ENCODE data around the gene SPINT1.

Gene SPINT1

DNA sequence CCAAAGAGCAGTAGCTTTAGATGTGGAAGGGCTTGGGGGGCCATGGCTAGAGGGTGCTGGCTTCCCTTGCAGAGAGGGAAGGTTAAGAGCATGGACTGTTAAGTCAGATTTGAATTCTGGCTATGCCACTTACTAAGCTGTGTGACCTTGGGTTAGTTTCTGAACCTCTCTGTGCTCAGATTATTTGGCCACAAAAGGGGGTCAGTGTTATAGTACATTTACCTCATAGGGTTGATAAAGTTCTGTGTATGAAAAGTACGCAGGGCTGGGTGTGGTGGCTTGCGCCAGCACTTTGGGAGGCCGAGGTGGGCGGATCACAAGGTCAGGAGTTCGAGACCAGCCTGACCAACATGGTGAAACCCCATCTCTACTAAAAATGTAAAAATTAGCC lies 57.2 kb downstream of the SPINT1 start:
- Histone ChIP-seq H3K4me1 (ENCODE audit: control insufficient read depth, insufficient read depth, low read length, poor library complexity, severe bottlenecking) (peaks cover 4% of the 10 kb centered on the region), H3K9me3 (ENCODE audit: control insufficient read depth, low read length) (no peaks in the 10 kb centered on the region), H3K27ac (ENCODE audit: insufficient read depth, low read length, poor library complexity, severe bottlenecking) (no peak overlapping the region), H3K27me3 (replicated peaks; ENCODE audit: control insufficient read depth, insufficient read depth, low read length, poor library complexity, severe bottlenecking) (no peaks in the 10 kb centered on the region), H3K36me3 (ENCODE audit: control insufficient read depth, insufficient read depth, low read length) (peaks cover 61% of the 10 kb centered on the region), H3K4me3 (ENCODE audit: insufficient read depth, low read depth, low read length, poor library complexity, severe bottlenecking) (no peak overlapping the region)
- DNase-seq: no peak

DNA sequence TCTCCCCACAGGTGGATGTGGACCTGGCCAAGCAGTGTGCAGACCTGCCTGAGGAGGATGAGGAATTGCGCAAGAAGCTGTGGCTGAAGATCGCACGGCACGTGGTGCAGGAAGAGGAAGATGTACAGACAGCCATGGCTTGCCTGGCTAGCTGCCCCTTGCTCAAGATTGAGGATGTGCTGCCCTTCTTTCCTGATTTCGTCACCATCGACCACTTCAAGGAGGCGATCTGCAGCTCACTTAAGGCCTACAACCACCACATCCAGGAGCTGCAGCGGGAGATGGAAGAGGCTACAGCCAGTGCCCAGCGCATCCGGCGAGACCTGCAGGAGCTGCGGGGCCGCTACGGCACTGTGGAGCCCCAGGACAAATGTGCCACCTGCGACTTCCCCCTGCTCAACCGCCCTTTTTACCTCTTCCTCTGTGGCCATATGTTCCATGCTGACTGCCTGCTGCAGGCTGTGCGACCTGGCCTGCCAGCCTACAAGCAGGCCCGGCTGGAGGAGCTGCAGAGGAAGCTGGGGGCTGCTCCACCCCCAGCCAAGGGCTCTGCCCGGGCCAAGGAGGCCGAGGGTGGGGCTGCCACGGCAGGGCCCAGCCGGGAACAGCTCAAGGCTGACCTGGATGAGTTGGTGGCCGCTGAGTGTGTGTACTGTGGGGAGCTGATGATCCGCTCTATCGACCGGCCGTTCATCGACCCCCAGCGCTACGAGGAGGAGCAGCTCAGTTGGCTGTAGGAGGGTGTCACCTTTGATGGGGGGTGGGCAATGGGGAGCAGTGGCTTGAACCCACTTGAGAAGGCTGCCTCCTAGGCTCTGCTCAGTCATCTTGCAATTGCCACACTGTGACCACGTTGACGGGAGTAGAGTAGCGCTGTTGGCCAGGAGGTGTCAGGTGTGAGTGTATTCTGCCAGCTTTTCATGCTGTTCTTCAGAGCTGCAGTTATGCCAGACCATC lies 59.0 kb downstream of the SPINT1 start:
- no peak overlapping the region for H3K4me3 ChIP-seq (ENCODE audit: insufficient read depth, low read depth, low read length, poor library complexity, severe bottlenecking)
- DNase-seq: no peak
- peaks cover 44% of the 10 kb centered on the region for H3K36me3 ChIP-seq (ENCODE audit: control insufficient read depth, insufficient read depth, low read length)
- H3K27ac ChIP-seq (ENCODE audit: insufficient read depth, low read length, poor library complexity, severe bottlenecking): peak overlapping the region; percentile 3
- no peaks in the 10 kb centered on the region for H3K27me3 ChIP-seq (replicated peaks; ENCODE audit: control insufficient read depth, insufficient read depth, low read length, poor library complexity, severe bottlenecking)
- peaks cover 21% of the 10 kb centered on the region for H3K4me1 ChIP-seq (ENCODE audit: control insufficient read depth, insufficient read depth, low read length, poor library complexity, severe bottlenecking)
- H3K9me3 ChIP-seq (ENCODE audit: control insufficient read depth, low read length): no peaks in the 10 kb centered on the region

DNA sequence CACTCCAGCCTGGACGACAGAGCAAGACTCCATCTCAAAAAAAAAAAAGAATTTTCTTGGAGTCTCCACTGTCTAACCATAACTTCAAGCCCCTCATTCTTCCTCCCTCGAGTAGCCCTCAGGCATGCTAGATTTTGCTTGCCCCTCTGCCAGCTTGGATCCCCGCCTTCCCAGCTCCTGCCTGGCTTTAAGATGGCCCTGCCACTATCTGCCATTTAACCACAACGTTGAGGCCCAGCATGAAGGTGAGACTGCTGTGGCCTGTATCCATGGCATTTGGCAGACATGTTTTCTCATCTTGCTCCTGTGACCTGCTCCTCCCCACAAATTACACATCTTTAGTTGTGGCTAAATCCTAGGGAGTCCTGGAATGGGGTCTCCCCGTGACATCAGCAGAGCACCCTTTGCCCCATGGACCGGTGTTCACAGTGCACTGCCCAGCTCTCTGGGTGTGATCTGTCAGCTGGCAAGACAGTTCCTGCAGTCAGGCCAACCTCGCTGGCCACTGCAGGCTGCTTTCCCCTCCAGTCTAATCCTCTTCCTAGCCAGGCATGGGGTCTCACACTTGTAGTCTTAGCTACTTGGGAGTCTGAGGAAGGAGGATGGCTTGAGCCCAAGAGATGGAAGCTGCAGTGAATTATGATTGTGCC lies 60.8 kb downstream of the SPINT1 start:
- no peak for DNase-seq
- no peaks in the 10 kb centered on the region for H3K27me3 ChIP-seq (replicated peaks; ENCODE audit: control insufficient read depth, insufficient read depth, low read length, poor library complexity, severe bottlenecking)
- H3K9me3 ChIP-seq (ENCODE audit: control insufficient read depth, low read length): no peaks in the 10 kb centered on the region
- peaks cover 30% of the 10 kb centered on the region for H3K36me3 ChIP-seq (ENCODE audit: control insufficient read depth, insufficient read depth, low read length)
- no peak overlapping the region for H3K4me3 ChIP-seq (ENCODE audit: insufficient read depth, low read depth, low read length, poor library complexity, severe bottlenecking)
- no peak overlapping the region for H3K27ac ChIP-seq (ENCODE audit: insufficient read depth, low read length, poor library complexity, severe bottlenecking)
- H3K4me1 ChIP-seq (ENCODE audit: control insufficient read depth, insufficient read depth, low read length, poor library complexity, severe bottlenecking): peaks cover 21% of the 10 kb centered on the region

DNA sequence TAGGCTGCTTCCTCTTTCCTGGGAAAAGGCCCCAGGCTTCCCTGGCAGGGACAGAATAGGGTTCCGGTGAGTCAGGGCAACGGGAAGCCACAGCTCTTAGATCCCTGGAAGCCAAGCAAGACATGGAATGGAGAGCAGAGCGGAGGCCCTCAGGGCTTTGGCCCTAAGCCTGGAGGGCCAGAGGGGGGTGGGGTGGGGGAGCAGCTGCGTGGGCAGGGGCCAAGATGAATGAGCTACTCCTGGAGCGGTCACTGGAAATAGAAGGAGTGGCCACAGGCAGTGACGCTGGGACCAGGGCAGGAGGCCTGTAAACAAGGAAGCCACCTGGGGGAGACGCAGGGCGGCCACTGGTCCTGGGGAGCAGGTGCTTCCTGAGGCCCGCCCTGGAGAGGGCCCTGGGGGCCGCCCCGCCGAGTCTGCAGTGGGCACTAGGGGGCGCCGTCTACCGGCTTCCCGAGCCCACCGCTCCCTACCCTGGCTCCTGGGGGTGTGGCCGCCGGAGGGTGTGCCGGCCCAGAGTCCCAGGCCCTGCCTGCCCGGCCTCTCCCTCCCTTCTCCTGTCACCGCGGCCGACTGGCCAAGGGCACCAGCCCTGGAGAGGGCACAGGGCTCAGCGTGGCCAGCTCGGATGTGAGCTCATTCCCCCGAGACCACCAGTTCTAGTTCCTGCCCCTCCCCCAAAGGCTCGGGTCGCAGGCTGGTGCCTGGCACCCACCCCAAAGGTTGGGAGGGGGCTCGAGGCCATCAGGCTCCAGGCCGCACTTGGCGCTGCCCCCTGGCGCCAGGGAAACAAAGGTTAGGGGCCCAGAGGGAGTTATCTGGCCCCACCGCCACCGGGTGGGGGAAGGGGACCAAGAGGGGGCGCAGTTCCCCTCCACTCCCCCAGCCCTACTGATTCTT lies 62.5 kb downstream of the SPINT1 start:
- Histone ChIP-seq H3K36me3 (ENCODE audit: control insufficient read depth, insufficient read depth, low read length) (peaks cover 17% of the 10 kb centered on the region), H3K4me1 (ENCODE audit: control insufficient read depth, insufficient read depth, low read length, poor library complexity, severe bottlenecking) (peaks cover 21% of the 10 kb centered on the region), H3K27ac (ENCODE audit: insufficient read depth, low read length, poor library complexity, severe bottlenecking) (peak overlapping the region; percentile 50), H3K4me3 (ENCODE audit: insufficient read depth, low read depth, low read length, poor library complexity, severe bottlenecking) (peak overlapping the region; percentile 64), H3K9me3 (ENCODE audit: control insufficient read depth, low read length) (no peaks in the 10 kb centered on the region), H3K27me3 (replicated peaks; ENCODE audit: control insufficient read depth, insufficient read depth, low read length, poor library complexity, severe bottlenecking) (no peaks in the 10 kb centered on the region)
- peak; percentile 52 to 64 (median 53) for DNase-seq

DNA sequence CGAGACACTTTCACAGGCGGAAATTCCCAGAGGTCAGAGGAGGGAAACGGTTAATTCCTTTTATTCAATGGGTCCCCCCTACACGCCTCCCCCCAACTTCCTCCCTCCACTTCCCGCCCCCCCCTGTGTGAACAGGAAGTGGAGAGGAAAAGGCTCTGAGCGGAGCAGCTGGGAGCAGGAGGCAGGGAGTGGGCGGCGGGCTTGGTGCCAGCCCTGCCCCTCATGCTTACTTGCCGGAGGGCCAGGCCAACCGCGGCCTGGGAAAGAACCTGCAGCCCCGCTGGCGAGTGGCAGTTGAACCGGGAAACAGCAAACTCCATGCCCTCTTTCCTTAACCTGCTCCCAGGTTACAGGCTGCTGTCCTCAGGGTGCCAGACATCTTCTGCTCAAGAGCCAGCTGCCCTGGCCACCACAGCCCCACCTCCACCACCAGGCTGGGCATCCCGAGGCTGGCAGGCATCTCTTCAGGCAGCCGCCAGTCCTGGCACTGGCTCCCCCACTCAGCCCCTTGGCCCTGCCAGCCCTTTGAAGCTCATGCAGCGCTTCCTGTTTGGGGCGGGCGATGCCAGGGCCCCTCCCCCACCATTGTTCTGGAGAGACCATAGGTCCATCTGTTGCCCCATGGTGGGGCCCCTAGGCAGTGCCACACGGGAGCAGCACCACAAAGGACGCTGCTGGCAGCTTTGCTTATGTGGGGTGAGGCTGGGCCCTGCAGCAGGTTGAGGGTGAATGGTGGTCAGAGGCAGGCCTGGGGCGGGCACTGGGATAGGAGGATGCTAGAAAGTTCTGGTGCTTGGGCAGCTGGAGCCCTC lies 63.3 kb downstream of the SPINT1 start:
- no peaks in the 10 kb centered on the region for H3K27me3 ChIP-seq (replicated peaks; ENCODE audit: control insufficient read depth, insufficient read depth, low read length, poor library complexity, severe bottlenecking)
- H3K9me3 ChIP-seq (ENCODE audit: control insufficient read depth, low read length): no peaks in the 10 kb centered on the region
- H3K4me3 ChIP-seq (ENCODE audit: insufficient read depth, low read depth, low read length, poor library complexity, severe bottlenecking): peak overlapping the region; percentile 64
- peak overlapping the region; percentile 50 for H3K27ac ChIP-seq (ENCODE audit: insufficient read depth, low read length, poor library complexity, severe bottlenecking)
- peak; percentile 28 to 50 (median 42) for DNase-seq
- peaks cover 17% of the 10 kb centered on the region for H3K36me3 ChIP-seq (ENCODE audit: control insufficient read depth, insufficient read depth, low read length)
- peaks cover 21% of the 10 kb centered on the region for H3K4me1 ChIP-seq (ENCODE audit: control insufficient read depth, insufficient read depth, low read length, poor library complexity, severe bottlenecking)

Measured in effector memory CD4-positive, alpha-beta T cell (primary cell).